NT2/D1 (cell line): ENCODE measurements around the gene TIMM44.

Source experiments
- DNase-seq: peaks from one replicate; pipeline ENCODE4 v3.0.0-alpha.2; 2011; ENCODE audit warnings: low read depth, low spot score
- H3K27me3 ChIP-seq: 2 replicates; pipeline ENCODE4 v1.6.0; 2011; ENCODE audit warnings: mild to moderate bottlenecking; ENCODE audit not compliant: insufficient read length, insufficient read depth
- H3K36me3 ChIP-seq: 2 replicates; pipeline ENCODE4 v1.6.1; 2011; ENCODE audit warnings: mild to moderate bottlenecking, low read length, mixed read lengths; ENCODE audit not compliant: insufficient read depth, insufficient read length
- H3K4me1 ChIP-seq: 2 replicates; pipeline ENCODE4 v1.5.1; 2011; ENCODE audit not compliant: insufficient read depth, insufficient read length
- H3K4me3 ChIP-seq: 2 replicates; pipeline ENCODE4 v1.5.1; 2011; ENCODE audit warnings: low read depth; ENCODE audit not compliant: insufficient read length
- H3K9ac ChIP-seq: 2 replicates; pipeline ENCODE4 v1.6.0; 2011; ENCODE audit warnings: low read depth; ENCODE audit not compliant: insufficient read length
- H3K9me3 ChIP-seq: 2 replicates; pipeline ENCODE4 v1.5.1; 2011; ENCODE audit warnings: mild to moderate bottlenecking, low read length; ENCODE audit not compliant: insufficient read depth
- SUZ12 ChIP-seq: IDR thresholded peaks from 2 replicates; pipeline ENCODE4 v1.6.1; 2011; ENCODE audit not compliant: insufficient read length, insufficient read depth; ENCODE audit errors: extremely low read depth
- YY1 ChIP-seq: IDR thresholded peaks from 2 replicates; pipeline ENCODE4 v1.6.1; 2011; ENCODE audit not compliant: insufficient read length, insufficient read depth
- ZNF274 ChIP-seq: IDR thresholded peaks from 2 replicates; pipeline ENCODE4 v1.6.1; 2011; ENCODE audit warnings: mild to moderate bottlenecking, low read depth, low read length

The TIMM44 gene

GRCh38 chr19:7877249-7877836 is 66.1 kb downstream of the TIMM44 start:
- H3K4me3 ChIP-seq = no peak overlapping the region
- no peaks in the 10 kb centered on the region for H3K36me3 ChIP-seq
- H3K9me3 ChIP-seq = no peaks in the 10 kb centered on the region
- DNase-seq = no peak
- H3K27me3 ChIP-seq = peaks cover 38% of the 10 kb centered on the region
- TF ChIP-seq ZNF274 = no peak
- TF ChIP-seq YY1 = no peak
- TF ChIP-seq SUZ12 = no peak
- no peak overlapping the region for H3K9ac ChIP-seq
- H3K4me1 ChIP-seq = peaks cover 18% of the 10 kb centered on the region
